ENCODE data around the gene TAMALIN.

GRCh38 chr12:52046859-52047258 is 40.1 kb downstream of the TAMALIN start:
- TF ChIP-seq CTCF (IDR thresholded peaks at IDR 0.05; ENCODE audit: insufficient read depth, low read length, poor library complexity, severe bottlenecking) (no peak), EZH2phosphoT487 (conservative IDR thresholded peaks at IDR 0.05; ENCODE audit: low read length) (no peak)
